H54 (cell line): ENCODE results near the gene USP38.
A peak's percentile ranks its signal among the peaks of the same experiment; 100 is the strongest.
"Not testable (repeated sequence)": the region's sequence is repeated elsewhere in the genome, so short reads cannot be mapped to it uniquely, and the experiment has no call there.

Source experiments
- DNase-seq: peaks from one replicate; pipeline ENCODE4 v3.0.0; 2011; ENCODE audit warnings: low spot score, mixed read lengths; ENCODE audit not compliant: insufficient read length
- FAIRE-seq: peaks from 3 replicates; lab custom pipeline; 2011; peaks lifted over from hg19 to GRCh38; lab: Jason Lieb, UNC
- POLR2A ChIP-seq: IDR thresholded peaks from 2 replicates; pipeline ENCODE4 v1.6.1; 2011; ENCODE audit warnings: low read depth, mild to moderate bottlenecking, low read length

The USP38 gene, protein sequence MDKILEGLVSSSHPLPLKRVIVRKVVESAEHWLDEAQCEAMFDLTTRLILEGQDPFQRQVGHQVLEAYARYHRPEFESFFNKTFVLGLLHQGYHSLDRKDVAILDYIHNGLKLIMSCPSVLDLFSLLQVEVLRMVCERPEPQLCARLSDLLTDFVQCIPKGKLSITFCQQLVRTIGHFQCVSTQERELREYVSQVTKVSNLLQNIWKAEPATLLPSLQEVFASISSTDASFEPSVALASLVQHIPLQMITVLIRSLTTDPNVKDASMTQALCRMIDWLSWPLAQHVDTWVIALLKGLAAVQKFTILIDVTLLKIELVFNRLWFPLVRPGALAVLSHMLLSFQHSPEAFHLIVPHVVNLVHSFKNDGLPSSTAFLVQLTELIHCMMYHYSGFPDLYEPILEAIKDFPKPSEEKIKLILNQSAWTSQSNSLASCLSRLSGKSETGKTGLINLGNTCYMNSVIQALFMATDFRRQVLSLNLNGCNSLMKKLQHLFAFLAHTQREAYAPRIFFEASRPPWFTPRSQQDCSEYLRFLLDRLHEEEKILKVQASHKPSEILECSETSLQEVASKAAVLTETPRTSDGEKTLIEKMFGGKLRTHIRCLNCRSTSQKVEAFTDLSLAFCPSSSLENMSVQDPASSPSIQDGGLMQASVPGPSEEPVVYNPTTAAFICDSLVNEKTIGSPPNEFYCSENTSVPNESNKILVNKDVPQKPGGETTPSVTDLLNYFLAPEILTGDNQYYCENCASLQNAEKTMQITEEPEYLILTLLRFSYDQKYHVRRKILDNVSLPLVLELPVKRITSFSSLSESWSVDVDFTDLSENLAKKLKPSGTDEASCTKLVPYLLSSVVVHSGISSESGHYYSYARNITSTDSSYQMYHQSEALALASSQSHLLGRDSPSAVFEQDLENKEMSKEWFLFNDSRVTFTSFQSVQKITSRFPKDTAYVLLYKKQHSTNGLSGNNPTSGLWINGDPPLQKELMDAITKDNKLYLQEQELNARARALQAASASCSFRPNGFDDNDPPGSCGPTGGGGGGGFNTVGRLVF

DNA sequence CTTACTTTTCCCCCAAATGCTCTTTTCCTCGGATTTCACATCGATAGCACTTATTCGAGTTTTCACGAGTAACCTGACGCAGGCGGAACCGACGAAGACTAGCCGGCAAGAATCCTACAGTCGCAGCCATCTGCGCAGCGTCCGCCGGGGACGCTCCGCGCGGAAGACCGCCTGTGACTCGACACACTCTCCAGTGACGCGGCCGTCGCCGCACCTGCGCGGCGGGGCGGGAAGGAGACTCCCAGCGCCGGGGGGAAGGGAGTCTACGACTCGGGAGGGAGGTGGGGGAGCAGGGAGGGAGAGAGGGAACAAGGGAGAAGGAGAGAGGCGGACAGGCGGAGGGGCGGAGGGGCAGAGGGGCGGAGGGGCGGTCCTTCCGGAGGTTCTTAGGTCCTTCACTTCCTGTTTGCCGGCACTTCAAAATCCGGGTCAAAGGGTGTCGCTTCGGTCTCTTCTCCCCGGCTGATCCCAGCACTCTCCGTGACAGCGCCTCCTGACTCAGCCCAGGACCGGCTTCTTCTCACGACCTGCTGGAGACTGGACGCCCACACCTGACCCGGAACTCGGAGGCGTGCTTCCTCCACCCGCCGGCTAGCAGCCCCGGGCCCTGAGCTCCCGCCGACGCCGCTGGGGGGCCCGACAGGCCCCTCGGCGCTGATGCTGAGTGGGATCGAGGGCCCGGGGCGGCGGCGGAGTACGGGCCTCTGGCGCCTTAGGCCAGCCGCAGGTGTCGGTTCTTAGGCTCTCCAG, at the start of gene USP38:
Gene USP38 (plus strand): TSS at position 415 of the 750 bp plus-strand sequence. CDS start 534 bp downstream, outside the sequence.
- DNase-seq: peak; percentile 40
- FAIRE-seq: peak; percentile 85
- peak; percentile 75 for TF ChIP-seq POLR2A

GRCh38 chr4:143135358-143135757, 49.4 kb upstream of the USP38 start:
- TF ChIP-seq POLR2A: no peak
- FAIRE-seq: no peak
- no peak for DNase-seq

DNA sequence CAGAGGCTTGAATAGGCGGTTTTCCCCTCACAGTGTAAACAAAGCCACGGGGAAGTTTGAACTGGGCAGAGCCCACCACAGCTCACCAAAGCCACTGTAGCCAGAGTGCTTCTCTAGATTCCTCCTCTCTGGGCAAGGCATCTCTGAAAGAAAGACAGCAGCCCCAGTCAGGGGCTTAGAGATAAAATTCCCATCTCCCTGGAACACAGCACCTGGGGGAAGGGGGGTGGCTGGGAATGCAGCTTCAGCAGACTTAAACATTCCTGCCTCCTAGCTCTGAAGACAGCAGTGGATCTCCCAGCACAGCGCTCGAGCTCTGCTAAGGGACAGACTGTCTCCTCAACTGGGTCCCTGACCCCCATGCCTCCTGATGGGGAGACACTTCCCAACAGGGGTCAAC, 44.0 kb upstream of the USP38 start:
- FAIRE-seq (no peak), DNase-seq (no peak)
- TF ChIP-seq POLR2A: no peak

GRCh38 chr4:143148521-143148920, 36.2 kb upstream of the USP38 start:
- no peak for DNase-seq
- TF ChIP-seq POLR2A: no peak
- FAIRE-seq: no peak

DNA sequence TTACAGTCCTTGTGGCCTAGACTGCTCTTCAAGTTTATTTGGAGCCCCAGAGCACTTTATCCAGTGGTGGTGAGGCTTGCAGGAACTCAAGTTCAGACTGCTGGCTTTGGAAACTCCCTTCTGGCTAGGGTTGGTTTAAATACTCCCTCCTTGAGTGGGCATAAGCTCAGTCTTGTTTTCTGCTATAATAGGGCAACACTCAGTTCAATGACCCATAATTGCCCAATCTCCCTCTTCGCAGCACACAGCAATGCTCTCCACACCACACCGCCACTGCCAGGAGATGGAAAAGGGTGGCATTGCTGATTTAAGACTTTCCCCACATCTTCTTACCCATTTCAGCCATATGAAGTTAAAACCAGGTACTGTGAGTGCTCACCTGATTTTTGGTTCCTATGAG, 27.9 kb upstream of the USP38 start:
- FAIRE-seq: no peak
- no peak for DNase-seq
- no peak for TF ChIP-seq POLR2A

DNA sequence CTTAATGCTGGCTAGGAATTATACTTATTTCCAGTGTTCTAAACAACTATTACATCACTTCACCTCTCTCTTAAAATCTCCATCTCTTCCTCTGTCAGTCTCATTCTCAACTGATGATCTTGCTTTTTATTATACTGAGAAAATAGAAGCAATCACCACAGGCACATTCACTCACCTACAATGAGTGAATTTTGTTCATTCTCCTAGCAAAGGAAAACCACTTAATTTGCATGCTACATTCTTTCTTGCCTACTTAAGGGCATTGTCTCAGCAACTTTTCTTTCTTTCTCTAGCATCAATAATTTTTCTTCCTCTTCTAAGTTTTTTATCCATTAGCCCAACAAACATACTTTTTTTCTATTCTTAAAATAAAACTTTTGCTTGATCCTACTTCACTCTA, 21.1 kb upstream of the USP38 start:
- DNase-seq: no peak
- TF ChIP-seq POLR2A: no peak
- no peak for FAIRE-seq

GRCh38 chr4:143166722-143167121, 18.0 kb upstream of the USP38 start:
- not testable (repeated sequence) for FAIRE-seq, DNase-seq

DNA sequence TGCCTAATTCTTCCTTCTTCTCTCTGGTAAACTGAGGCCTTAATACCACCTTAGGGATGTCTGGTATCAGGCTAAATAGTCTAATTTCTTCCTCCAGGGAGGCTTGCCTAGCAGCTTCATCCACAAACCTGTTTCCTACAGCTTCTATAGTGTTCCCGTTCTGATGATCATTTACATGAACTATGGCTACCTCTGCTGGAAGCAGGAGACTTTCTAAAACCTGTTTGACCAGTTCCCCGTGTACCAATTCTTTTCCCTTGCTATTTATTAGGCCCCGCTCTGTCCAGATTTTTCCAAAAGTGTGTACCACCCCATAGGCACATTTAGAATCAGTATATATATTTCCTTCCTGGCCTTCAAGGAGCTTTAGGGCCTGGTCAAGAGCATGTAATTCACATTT, 5.8 kb upstream of the USP38 start:
- no peak for TF ChIP-seq POLR2A
- DNase-seq (no peak), FAIRE-seq (no peak)

DNA sequence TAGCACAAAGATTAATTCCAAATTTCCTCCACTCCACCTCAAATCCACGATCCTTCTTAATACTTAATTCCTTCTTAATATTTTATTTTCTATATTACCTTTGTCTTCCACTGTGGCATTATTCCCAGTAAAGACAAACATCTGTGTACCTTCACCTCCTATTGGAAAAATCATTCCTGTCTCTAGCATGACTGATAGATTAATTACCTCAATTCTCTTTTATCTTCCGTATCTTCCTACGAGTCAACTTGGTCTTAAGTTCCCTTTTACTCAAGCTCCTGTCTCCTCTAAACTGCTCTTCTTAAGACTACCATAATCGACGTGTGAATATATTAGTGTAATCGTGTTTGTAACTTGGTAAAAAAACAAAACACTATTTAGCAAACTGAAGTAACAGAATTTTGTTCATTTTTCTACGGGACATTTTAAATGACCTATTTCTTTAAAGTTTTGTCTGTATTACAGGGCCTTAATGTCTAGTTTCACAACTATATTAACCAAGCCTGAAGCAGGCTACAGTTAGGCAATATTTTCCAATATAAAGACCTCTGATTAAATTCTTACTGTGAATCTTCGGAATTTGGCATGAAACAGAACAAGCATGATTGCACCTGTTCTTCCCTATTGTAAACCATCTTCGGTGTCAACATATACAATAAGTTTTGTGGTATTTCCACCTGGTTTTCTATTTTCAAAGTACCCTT, 1.1 kb upstream of the USP38 start:
- FAIRE-seq (no peak), DNase-seq (no peak)
- no peak for TF ChIP-seq POLR2A

DNA sequence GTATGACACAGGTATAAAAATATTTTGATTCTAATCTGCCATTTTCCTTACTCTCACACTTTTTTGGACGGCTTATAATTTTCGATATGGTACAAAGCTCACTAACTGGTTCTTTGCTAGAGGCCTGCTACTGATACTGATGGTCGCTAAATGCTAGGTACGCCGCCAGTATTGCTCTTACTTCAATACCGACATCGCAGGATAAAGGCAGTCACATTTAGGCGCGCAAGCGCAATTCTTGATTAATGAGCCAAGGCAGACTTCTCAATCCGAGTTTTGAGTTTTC, 557 bp upstream of the USP38 start:
- DNase-seq (no peak), FAIRE-seq (no peak)
- TF ChIP-seq POLR2A: no peak

- FAIRE-seq: no peak
- no peak for DNase-seq
- no peak for TF ChIP-seq POLR2A
Measured at GRCh38 chr4:143185253-143186107, 763 bp downstream of the USP38 start.

DNA sequence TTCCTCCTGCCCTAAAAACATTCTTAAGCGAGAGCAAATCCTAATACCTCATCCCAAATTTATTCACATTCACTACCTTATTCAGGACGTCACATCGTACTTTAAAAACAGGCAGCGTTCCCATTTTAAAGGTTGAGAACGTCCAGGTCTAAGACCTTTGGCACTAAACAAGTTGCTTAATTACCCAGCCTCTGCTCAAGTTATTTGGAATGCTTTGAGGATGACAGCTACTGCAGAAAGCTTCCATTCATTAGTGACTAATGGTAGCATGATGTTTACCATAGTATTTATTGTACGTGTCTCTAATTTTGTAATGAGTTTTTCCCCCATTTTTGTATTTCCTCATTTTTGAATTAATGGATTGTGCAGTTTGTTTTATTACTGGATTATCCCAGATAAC, 1.5 kb downstream of the USP38 start:
- FAIRE-seq (no peak), DNase-seq (no peak)
- TF ChIP-seq POLR2A: no peak

- no peak for TF ChIP-seq POLR2A
- FAIRE-seq (no peak), DNase-seq (no peak)
Measured at GRCh38 chr4:143186649-143187048, 1.9 kb downstream of the USP38 start.
